ENCODE measurements around the gene PRDX6.
"Not testable (repeated sequence)": the region's sequence is repeated elsewhere in the genome, so short reads cannot be mapped to it uniquely, and the experiment has no call there.

PRDX6 gene

DNA sequence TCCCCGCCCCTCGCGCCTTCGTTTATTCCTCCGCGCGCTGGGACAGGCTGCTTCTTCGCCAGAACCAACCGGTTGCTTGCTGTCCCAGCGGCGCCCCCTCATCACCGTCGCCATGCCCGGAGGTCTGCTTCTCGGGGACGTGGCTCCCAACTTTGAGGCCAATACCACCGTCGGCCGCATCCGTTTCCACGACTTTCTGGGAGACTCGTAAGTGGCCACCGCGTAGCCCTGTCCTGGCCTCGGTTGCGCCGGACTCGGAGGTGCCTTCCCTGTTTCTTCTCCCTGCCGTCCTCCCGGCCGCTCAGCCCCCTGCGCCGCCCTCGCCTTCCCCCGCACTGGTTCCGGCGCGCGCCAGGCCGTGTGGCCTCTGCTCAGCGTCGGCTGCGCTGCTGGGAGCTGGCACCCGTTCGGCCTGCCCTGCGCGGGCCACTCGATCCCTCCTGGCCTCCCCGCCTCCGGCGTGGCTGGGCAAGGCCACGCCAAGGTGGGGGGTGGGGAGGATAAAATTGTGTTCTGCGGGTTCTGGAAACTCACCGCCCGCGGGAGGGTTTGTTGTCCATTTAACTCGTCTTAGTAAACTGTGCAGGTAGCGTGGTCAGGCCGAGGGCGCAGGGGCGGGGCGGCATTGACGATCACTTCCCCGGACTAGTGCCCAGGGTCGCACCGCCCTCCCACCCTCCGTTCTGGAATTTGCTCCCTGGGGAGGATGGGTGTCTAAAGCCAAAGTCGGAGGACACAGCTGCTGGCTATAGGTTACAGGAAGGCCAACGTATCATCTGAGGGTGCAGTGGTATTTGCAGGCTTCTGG is at the start of gene PRDX6:
Gene PRDX6 (plus strand): TSS at position 50 of the 808 bp plus-strand sequence. CDS start 63 bp downstream, at position 113.
- DNase-seq: peak; percentile 92

GRCh38 chr1:173429471-173430402 is 47.4 kb upstream of the PRDX6 start:
- DNase-seq: peak; percentile 83

DNA sequence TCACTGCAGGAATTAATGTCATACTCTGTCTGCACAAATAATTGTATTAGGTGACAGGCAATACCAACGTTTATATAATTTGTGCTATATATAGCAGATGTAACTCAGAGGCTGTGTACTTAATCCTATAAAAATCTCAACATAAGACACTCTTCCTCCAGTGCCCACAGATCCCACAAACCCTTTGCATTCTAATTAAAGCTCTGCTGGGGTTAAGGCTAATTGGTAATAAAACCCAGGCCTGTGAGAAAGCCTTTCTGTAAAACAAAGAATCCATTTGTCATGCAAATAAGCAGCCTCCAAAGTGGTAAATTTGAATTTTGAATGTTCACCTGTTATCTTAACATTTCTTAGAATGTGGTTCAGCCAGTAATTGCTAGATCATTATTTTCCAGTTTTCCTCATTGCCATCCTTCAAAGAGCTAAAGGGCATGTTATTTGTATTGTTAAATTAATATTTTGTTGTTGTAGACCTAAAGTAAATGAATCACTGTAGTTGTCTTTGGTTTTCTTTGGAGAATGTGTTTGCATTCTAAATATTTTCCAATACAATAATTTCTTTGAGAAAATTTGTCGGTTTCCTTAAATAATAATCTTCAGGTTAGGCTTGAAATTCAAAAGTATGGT is 46.3 kb upstream of the PRDX6 start:
- DNase-seq: no peak

- peak; percentile 96 for DNase-seq
Measured at GRCh38 chr1:173431304-173432045, 45.7 kb upstream of the PRDX6 start.

- DNase-seq: no peak
Measured at GRCh38 chr1:173432331-173432730, 44.8 kb upstream of the PRDX6 start.

GRCh38 chr1:173433751-173434326 is 43.3 kb upstream of the PRDX6 start:
- no peak for DNase-seq

DNA sequence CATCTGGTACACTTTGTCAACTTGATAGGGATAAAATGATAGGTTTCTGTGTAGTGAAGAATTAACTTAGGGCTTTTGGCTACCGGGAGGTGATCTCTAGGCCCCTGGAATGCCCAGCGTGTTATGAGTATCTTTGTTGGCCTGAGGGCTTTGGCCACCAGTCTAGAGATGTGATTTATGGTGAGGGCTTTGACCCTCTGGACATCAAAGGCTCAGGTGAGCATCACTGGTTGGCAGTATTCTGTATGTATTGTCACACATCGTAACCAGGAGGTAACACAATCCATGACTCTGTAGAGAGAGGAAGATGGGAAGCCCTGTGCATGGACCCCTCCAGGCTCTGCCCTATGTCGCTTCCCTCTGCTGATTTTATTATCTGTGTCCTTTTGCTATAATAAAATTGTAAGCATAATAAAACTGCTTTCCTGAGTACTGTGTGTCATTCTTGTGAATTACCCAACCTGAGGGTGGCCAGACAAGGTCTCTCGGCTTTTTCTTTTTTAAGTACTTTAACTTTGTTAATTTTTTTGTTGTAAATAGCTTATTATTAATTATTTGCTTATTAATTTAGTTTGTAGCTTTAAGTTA is 40.2 kb upstream of the PRDX6 start:
- DNase-seq: no peak

DNA sequence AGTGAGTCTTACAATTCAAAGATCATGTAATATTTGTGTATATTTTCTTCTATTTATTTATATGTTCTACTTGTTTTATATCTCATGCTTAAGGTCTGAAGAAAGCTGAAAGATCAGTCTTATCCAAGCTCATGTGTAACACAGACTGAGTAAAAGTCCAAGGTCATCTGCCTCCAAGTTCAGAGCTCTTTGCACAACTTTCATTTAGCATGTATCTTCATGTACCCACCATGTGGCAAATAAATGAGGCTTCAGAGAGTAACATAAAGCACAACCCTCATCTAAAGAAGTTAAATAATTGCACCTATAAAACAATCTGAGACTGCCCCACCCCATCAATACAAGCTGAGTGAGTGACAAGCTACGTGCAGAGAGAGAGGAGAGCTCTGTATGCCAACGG is 38.5 kb upstream of the PRDX6 start:
- no peak for DNase-seq

- no peak for DNase-seq
Measured at GRCh38 chr1:173440430-173440829, 36.7 kb upstream of the PRDX6 start.

DNA sequence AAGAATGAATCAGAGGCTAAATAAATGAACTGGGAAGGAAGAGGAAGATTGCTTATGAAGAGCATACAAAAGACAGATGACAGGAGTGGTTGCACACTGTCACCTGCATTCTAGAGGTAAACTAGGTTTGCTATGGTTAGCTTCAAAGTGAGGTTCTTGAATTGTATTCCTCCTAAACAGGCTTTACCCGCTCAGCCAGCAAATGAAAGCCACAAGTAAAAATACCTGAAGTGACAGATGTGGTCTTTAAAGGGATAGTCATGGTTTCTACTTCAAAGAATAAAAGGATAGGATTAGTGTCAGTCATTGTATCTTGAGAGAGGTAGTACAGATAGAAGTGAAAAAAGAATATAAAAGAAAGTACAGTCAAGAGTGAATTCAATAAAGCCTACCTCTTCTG is 32.4 kb upstream of the PRDX6 start:
- no peak for DNase-seq

DNA sequence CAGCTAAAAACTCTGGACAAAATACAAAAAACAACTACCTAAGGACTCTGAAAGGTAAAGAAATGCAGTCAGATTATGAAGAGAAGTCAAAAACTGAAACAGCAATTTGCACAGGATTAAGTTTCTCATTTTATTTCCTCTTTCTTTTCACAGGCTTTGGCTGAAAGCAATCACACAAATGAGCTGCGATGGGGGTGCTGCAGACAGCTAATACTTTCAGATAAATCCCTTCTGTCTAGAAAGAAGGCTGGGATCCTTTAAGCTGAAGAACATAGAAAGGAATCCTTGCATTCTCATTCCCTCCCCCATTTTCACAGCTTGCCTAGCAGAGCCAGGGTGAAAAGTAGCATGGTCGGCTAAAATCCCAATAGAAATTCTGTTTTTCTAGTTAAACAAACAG is 32.0 kb upstream of the PRDX6 start:
- no peak for DNase-seq

DNA sequence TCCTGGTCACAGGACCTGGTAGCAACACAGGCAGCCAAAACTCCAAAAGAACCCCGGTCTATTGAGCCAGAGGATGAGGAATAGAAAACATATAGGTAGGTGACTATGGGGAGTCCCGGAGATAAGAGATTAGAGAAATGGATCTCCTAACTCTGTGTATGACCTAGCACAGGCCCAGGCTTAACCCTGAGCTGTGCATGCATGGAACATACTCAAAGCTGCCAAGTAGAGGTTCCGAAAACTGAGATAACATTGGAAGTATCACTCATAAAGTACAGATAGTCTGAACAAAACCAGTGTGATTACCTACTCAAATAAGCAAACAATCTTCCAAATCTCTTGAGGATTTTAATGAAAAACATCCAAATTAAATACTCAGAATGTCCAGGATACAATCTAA is 31.5 kb upstream of the PRDX6 start:
- no peak for DNase-seq

GRCh38 chr1:173447224-173447623 is 29.9 kb upstream of the PRDX6 start:
- no peak for DNase-seq

DNA sequence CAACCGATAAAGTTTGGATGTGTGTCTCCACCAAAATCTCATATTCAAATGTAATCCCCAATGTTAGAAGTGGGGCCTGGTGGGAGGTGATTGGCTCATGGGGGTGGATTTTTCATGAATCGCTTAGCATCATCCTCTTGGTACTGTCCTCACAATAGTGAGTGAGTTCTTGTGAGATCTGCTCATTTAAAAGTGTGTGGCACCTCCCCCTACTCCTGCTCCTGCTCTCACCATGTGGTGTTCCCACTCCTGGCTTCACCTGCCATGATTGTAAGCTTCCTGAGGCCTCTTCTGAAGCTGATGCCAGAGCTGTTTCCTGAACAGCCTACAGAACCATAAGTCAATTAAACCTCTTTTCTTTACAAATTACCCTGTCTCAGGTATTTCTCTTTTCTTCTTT is 28.2 kb upstream of the PRDX6 start:
- no peak for DNase-seq

DNA sequence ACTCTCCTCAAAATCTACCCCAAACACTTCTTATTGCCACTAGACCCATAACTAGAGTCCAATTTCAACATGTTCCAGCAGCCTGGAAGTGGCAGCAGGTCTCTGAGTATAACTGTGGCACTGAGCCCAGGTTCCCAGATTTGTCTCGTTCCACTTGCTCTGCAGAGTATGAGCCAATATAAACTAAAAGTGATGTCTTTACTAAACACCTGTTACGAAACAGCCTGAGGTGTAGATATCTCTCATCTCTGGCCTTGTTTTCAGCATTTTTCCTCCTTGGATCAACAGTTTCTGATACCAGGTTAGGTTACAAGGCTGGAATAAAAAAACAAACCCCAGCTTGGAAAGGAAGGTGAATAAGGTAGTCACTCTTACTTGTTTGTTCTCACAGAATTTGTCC is 25.2 kb upstream of the PRDX6 start:
- DNase-seq: no peak

- DNase-seq: no peak
Measured at GRCh38 chr1:173453982-173454381, 23.2 kb upstream of the PRDX6 start.

- DNase-seq: no peak
Measured at GRCh38 chr1:173454966-173455524, 22.1 kb upstream of the PRDX6 start.

GRCh38 chr1:173459885-173460284 is 17.2 kb upstream of the PRDX6 start:
- no peak for DNase-seq

DNA sequence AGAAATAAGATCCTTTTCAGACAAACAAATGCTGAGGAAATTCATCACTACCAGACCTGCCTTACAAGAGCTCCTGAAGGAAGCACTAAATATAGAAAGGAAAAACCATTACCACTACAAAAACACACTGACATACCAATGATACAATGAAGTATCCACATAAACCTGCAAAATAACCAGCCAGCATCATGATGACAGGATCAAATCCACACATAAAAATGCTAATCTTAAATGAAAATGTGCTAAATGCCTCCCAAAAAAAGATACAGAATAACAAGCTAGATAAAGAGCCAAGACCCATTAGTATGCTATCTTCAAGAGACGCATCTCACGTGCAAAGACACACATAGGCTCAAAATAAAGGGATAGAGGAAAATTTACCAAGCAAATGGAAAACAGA is 14.5 kb upstream of the PRDX6 start:
- not testable (repeated sequence) for DNase-seq

DNA sequence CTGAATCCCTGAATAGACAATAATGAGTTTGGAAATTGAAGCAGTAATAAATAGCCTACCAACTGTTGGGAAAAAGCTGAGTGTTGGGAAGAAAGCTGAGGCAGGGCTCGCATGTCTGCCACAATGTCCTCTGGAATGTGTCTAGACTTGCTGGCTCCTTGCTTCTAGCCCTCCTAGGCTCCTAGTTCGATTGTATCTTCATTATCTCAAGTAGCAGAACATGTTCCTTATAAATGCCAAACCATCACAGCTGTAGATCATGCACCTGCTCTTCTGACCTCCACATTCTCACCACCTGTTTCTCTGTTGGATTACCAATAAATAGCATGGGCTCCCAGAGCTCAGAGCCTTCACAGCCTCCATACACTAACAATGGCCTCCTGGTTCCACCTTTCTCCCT is 12.9 kb upstream of the PRDX6 start:
- DNase-seq: not testable (repeated sequence)

GRCh38 chr1:173467426-173467825 is 9.7 kb upstream of the PRDX6 start:
- no peak for DNase-seq

GRCh38 chr1:173469656-173470055 is 7.5 kb upstream of the PRDX6 start:
- no peak for DNase-seq

All from activated CD8-positive, alpha-beta memory T cell treated with anti-CD3 and anti-CD28 coated beads for 24 hours (primary cell).